ENCODE measurements around the gene RPUSD3. TPM values are rescaled to one million over a fixed set of nuclear protein-coding genes. Genes with fewer than 3 reads are reported as not detected.
A peak's percentile ranks its signal among the peaks of the same experiment; 100 is the strongest.
"Not testable (repeated sequence)": the region's sequence is repeated elsewhere in the genome, so short reads cannot be mapped to it uniquely, and the experiment has no call there.

The RPUSD3 gene
- total RNA-seq, 1 experiment from 2014 or later, result 34.0 TPM

GRCh38 chr3:9876991-9877390 is 33.2 kb upstream of the RPUSD3 start:
- Histone ChIP-seq H3K27me3 (no peaks in the 10 kb centered on the region), H3K36me3 (no peaks in the 10 kb centered on the region), H3K27ac (no peak overlapping the region), H3K4me3 (no peak overlapping the region), H3K9me3 (replicated peaks) (no peaks in the 10 kb centered on the region), H3K4me1 (peaks cover 16% of the 10 kb centered on the region)
- DNase-seq, result peak in 1 of 2 experiments; percentile 27

- not testable (repeated sequence) for H3K4me1 ChIP-seq; H3K4me3 ChIP-seq; H3K36me3 ChIP-seq; H3K27me3 ChIP-seq; H3K9me3 ChIP-seq (replicated peaks); DNase-seq; H3K27ac ChIP-seq
Observed at GRCh38 chr3:9876255-9876654, 32.4 kb upstream of the RPUSD3 start.

- Histone ChIP-seq H3K36me3 (no peaks in the 10 kb centered on the region), H3K4me1 (peaks cover 5% of the 10 kb centered on the region; the same call in 1 of the 2 replicates)
- peak in 1 of 2 experiments; percentile 29 for DNase-seq
Observed at GRCh38 chr3:9875448-9875847, 31.6 kb upstream of the RPUSD3 start.

GRCh38 chr3:9872067-9872466 is 28.3 kb upstream of the RPUSD3 start:
- not testable (repeated sequence) for H3K4me1 ChIP-seq; DNase-seq; H3K36me3 ChIP-seq; H3K4me3 ChIP-seq; H3K27me3 ChIP-seq; H3K27ac ChIP-seq; H3K9me3 ChIP-seq (replicated peaks)

More at GRCh38 chr3:9875448-9875847, 31.6 kb upstream of the RPUSD3 start:
- Histone ChIP-seq H3K4me3 (no peak overlapping the region), H3K9me3 (replicated peaks) (no peaks in the 10 kb centered on the region), H3K27ac (no peak overlapping the region), H3K27me3 (no peaks in the 10 kb centered on the region)

DNA sequence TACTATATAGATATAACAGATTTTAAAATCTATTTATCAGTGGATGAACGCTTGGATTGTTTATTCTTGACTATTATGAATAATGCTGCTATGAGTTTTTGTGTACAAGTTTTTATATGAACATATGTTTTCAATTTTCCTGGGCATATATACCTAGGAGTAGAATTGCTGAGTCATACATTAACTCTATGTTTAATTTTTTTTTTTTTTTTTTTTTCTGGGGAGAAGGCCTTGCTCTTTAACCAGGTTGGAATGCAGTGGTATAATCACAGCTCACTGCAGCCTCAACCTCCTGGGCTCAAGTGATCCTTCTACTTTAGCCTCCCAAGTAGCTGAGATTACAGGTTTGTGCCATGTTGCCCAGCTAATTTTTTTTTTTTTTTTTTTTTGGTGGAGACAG is 27.2 kb upstream of the RPUSD3 start:
- H3K4me3 ChIP-seq, result peak overlapping the region; percentile 36
- H3K36me3 ChIP-seq, result no peaks in the 10 kb centered on the region
- H3K4me1 ChIP-seq, result peaks cover 5% of the 10 kb centered on the region; the same call in 1 of the 2 replicates
- no peak overlapping the region for H3K27ac ChIP-seq
- H3K27me3 ChIP-seq, result no peaks in the 10 kb centered on the region
- no peaks in the 10 kb centered on the region for H3K9me3 ChIP-seq (replicated peaks)
- DNase-seq, result no peak

DNA sequence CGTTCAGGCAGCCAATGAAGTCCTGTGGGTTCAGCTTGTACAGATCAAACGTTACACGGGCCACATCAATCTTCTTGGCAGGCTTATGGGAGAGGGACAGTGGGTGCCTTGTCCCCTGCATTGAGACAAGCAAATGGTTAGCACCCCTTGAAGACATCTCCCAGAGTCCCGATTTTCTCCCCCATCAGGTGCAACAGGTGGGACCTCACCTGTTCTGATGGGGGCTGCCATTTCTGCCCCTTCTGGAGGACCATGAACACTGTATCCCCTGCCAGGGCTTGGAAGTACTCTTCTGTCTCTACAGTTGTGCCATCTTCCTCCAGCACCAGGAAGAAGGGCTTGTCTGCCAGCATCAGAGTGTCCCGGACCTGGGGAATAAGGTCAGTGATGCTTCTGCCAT is 26.1 kb upstream of the RPUSD3 start:
- Histone ChIP-seq H3K9me3 (replicated peaks) (no peaks in the 10 kb centered on the region), H3K4me1 (no peaks in the 10 kb centered on the region; the same call in 1 of the 2 replicates), H3K4me3 (no peak overlapping the region), H3K27ac (no peak overlapping the region), H3K27me3 (no peaks in the 10 kb centered on the region), H3K36me3 (no peaks in the 10 kb centered on the region)
- no peak for DNase-seq

DNA sequence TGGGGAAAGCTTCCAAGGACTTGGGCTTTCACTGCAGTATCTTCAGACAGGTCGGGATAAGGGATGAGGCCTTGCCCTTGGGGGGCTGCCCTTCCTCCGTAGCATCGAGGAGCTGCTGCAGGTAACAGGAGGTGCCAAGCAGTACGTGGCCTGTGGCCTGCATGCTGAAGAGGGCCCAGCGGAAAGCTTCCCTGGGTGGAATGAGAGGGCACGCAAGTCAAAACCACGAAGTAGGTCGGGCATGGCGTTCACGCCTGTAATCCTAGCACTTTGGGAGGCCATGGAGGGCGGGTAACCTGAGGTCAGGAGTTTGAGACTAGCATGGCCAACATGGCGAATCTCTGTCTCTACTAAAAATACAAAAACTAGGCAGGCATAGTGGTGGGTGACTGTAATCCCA is 23.3 kb upstream of the RPUSD3 start:
- H3K4me1 ChIP-seq, result peaks cover 5% of the 10 kb centered on the region; the same call in 1 of the 2 replicates
- no peak for DNase-seq
- H3K4me3 ChIP-seq, result no peak overlapping the region
- H3K27ac ChIP-seq, result no peak overlapping the region
- H3K9me3 ChIP-seq (replicated peaks), result no peaks in the 10 kb centered on the region
- H3K27me3 ChIP-seq, result no peaks in the 10 kb centered on the region
- no peaks in the 10 kb centered on the region for H3K36me3 ChIP-seq

- no peak for DNase-seq
- Histone ChIP-seq H3K9me3 (replicated peaks) (no peaks in the 10 kb centered on the region), H3K4me3 (no peak overlapping the region), H3K36me3 (no peaks in the 10 kb centered on the region), H3K27ac (no peak overlapping the region), H3K4me1 (peaks cover 5% of the 10 kb centered on the region; the same call in 1 of the 2 replicates), H3K27me3 (no peaks in the 10 kb centered on the region)
Observed at GRCh38 chr3:9866639-9867038, 22.8 kb upstream of the RPUSD3 start.

GRCh38 chr3:9865125-9865637 is 21.4 kb upstream of the RPUSD3 start:
- peak in 1 of 2 experiments; percentile 34 for DNase-seq
- not testable (repeated sequence) for H3K4me1 ChIP-seq; H3K27me3 ChIP-seq; H3K9me3 ChIP-seq (replicated peaks); H3K36me3 ChIP-seq
- Histone ChIP-seq H3K27ac (peak overlapping the region; percentile 82), H3K4me3 (peak overlapping the region; percentile 48)

DNA sequence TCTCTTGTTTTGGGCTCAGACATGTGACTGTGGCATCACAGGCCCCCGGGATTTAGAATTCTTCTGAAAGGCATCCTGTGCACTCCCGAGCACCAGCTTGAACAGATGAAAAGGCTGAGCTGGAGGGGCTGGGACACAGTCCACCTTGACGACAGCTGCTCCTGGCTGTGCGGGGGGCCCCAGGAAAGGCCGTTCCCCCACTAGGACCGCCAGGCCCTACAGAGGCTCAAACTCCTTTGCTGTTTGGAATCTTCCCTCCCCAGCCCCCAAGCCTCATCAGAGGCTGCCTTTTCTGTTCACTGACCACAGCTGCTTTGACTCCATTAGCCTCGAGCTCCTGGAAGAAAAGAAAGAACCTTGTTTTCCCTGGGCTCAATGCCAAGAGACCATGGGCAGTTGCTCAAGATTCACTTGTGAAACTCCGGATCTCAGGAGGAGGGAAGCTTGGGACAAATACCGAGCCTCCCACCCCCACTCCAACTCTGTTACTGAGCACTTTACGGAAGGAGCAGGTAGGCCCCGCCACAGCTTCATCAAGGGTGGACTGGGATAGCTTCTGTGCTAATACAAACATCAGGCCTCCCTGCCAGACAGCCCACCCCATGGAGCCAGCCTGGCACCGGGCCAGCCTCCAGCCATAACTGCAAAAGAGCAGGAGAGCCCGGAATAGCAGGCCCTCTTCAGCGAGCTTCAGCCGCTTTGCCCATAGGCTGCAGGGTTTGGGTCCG is 20.6 kb upstream of the RPUSD3 start:
- Histone ChIP-seq H3K27me3 (no peaks in the 10 kb centered on the region), H3K4me1 (peaks cover 5% of the 10 kb centered on the region; the same call in 1 of the 2 replicates), H3K9me3 (replicated peaks) (no peaks in the 10 kb centered on the region), H3K27ac (peak overlapping the region; percentile 82), H3K4me3 (peak overlapping the region; percentile 48), H3K36me3 (no peaks in the 10 kb centered on the region)
- peak; percentile 93 to 95 for DNase-seq

DNA sequence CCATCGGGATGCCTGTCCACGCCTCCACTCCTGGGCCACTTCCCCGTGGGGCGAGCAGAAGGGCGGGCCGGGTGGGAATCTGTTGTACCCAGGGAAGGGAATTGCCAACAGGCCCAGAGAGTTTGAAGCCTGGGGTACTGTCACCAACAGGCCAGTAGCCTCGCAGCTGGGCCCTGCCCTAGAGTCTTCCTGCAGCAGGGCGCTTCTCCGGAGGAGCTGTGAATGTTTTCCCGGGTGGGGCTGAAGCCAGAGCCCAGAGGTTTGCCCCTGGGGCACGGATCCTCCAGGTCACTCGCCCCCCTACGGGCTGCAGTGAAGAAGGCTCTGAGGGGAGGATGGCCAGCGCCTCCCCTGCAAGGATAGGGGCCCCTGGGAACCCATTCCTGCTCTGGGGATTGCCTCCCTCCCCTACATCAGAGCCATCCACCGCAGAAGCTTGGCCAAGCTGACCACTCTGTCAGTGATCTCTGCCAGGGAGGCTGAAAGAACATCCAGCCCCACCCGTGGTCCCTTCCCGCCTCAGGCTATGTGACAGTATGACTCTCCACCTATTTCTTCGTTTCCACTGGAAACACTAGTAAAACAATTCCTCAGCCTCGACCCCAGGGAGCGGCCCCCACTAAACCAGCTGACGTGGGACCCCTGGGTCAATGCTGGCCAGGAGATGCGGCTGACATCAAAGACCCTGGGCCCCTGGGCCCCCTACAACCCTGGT is 19.4 kb upstream of the RPUSD3 start:
- peaks cover 5% of the 10 kb centered on the region; the same call in 1 of the 2 replicates for H3K4me1 ChIP-seq
- no peaks in the 10 kb centered on the region for H3K9me3 ChIP-seq (replicated peaks)
- no peak overlapping the region for H3K4me3 ChIP-seq
- H3K27me3 ChIP-seq, result no peaks in the 10 kb centered on the region
- DNase-seq, result no peak
- no peaks in the 10 kb centered on the region for H3K36me3 ChIP-seq
- H3K27ac ChIP-seq, result no peak overlapping the region; the same call in 1 of the 2 replicates

DNA sequence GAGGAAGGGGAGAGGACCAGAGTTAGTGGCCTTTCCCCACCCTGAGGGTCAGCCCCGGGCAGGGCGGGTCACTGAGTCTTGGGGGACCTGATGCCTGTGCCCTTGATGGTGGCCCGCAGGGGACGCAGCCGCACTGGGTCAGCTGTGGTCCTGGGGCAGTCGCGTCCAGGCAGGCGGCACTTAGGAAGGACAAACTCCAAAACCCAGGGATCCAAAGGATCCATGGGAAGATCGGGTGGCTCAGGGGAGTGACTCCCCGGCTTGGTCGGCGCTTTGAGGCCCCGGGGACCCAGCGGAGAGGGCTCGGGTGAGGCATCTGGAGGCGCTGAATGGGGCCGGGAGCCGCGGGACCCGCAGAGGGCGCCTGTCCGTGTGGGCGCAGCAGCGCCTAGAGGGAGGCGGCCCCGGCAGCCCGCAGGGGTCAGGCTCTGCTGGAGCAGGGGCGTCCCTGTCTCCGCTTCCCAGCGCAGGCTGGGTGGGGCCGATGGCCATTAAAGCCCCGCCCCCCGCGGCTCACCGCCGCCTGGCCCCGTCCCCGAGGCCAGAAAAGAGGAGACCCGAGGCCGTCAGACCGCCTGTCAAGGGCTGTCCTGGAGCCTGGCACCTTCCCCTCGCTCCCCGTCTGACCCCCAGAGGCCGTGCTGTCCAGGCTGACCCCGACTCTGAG is 18.7 kb upstream of the RPUSD3 start:
- H3K4me3 ChIP-seq, result no peak overlapping the region
- DNase-seq, result no peak
- H3K27ac ChIP-seq, result no peak overlapping the region
- H3K36me3 ChIP-seq, result no peaks in the 10 kb centered on the region
- H3K27me3 ChIP-seq, result no peaks in the 10 kb centered on the region
- no peaks in the 10 kb centered on the region for H3K9me3 ChIP-seq (replicated peaks)
- H3K4me1 ChIP-seq, result peaks cover 5% of the 10 kb centered on the region; the same call in 1 of the 2 replicates

GRCh38 chr3:9861626-9862130 is 17.9 kb upstream of the RPUSD3 start:
- no peaks in the 10 kb centered on the region for H3K36me3 ChIP-seq
- no peak overlapping the region for H3K4me3 ChIP-seq
- H3K27ac ChIP-seq, result no peak overlapping the region
- peaks cover 5% of the 10 kb centered on the region; the same call in 1 of the 2 replicates for H3K4me1 ChIP-seq
- no peaks in the 10 kb centered on the region for H3K27me3 ChIP-seq
- DNase-seq, result no peak
- H3K9me3 ChIP-seq (replicated peaks), result no peaks in the 10 kb centered on the region

GRCh38 chr3:9861201-9861600 is 17.4 kb upstream of the RPUSD3 start:
- DNase-seq, result no peak
- Histone ChIP-seq H3K27me3 (no peaks in the 10 kb centered on the region), H3K4me1 (peaks cover 5% of the 10 kb centered on the region; the same call in 1 of the 2 replicates), H3K36me3 (no peaks in the 10 kb centered on the region), H3K9me3 (replicated peaks) (no peaks in the 10 kb centered on the region), H3K27ac (no peak overlapping the region), H3K4me3 (no peak overlapping the region)
